Activated naive CD8-positive, alpha-beta T cell treated with anti-CD3 and anti-CD28 coated beads for 36 hours (primary cell): ENCODE results near the gene PGAP3. TPM values are rescaled to one million over a fixed set of nuclear protein-coding genes. Genes with fewer than 3 reads are reported as not detected.
"Not testable (repeated sequence)": the region's sequence is repeated elsewhere in the genome, so short reads cannot be mapped to it uniquely, and the experiment has no call there.

Experiments used
- DNase-seq: peaks from one replicate; pipeline ENCODE4 v3.0.0; 2021
- H3K27ac Mint-ChIP-seq: one replicate; pipeline ENCODE4 v1.8.0; 2022; ENCODE audit warnings: mild to moderate bottlenecking, moderate library complexity, mixed read lengths
- H3K27me3 Mint-ChIP-seq: one replicate; pipeline ENCODE4 v1.8.0; 2022; ENCODE audit warnings: mild to moderate bottlenecking, mixed read lengths
- H3K36me3 Mint-ChIP-seq: one replicate; pipeline ENCODE4 v1.8.0; 2021; ENCODE audit warnings: mild to moderate bottlenecking, mixed read lengths
- H3K4me1 Mint-ChIP-seq: one replicate; pipeline ENCODE4 v1.8.0; 2021; ENCODE audit warnings: mixed read lengths
- H3K4me3 Mint-ChIP-seq: one replicate; pipeline ENCODE4 v1.8.0; 2022; ENCODE audit warnings: mild to moderate bottlenecking, moderate library complexity, mixed read lengths
- H3K9me3 Mint-ChIP-seq: one replicate; pipeline ENCODE4 v1.8.0; 2022; ENCODE audit warnings: mixed read lengths
- total RNA-seq, 2 experiments: library from RNA; stranded (reverse); gene quantifications; one replicate each; pipeline ENCODE4 v1.2.3, GENCODE V29; 2021

PGAP3 gene
- total RNA-seq, 2 experiments from 2014 or later, result 7.8 to 8.9 TPM

GRCh38 chr17:39719563-39720355 is 31.9 kb upstream of the PGAP3 start:
- peaks cover 5% of the 10 kb centered on the region for H3K4me1 Mint-ChIP-seq
- H3K9me3 Mint-ChIP-seq, result no peaks in the 10 kb centered on the region
- H3K27ac Mint-ChIP-seq, result no peak overlapping the region
- no peak for DNase-seq
- H3K4me3 Mint-ChIP-seq, result no peak overlapping the region
- no peaks in the 10 kb centered on the region for H3K36me3 Mint-ChIP-seq
- no peaks in the 10 kb centered on the region for H3K27me3 Mint-ChIP-seq

DNA sequence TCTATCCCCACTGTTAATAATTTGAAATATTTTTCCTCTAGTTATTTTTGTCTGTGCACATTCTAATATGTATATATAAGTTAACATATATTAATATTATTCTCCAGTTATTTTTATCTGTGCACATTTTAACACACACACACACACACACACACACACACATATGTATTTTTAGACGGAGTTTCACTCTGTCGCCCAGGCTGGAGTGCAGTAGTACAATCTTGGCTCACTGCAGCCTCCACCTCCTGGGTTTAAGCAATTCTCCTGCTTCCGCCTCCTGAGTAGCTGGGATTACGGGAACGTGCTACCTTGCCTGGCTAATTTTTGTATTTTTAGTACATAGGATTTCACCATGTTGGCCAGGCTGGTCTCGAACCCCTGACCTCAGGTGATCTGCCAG is 29.8 kb upstream of the PGAP3 start:
- H3K27me3 Mint-ChIP-seq, result no peaks in the 10 kb centered on the region
- H3K9me3 Mint-ChIP-seq, result no peaks in the 10 kb centered on the region
- H3K27ac Mint-ChIP-seq, result no peak overlapping the region
- DNase-seq, result no peak
- no peak overlapping the region for H3K4me3 Mint-ChIP-seq
- H3K4me1 Mint-ChIP-seq, result peaks cover 2% of the 10 kb centered on the region
- H3K36me3 Mint-ChIP-seq, result no peaks in the 10 kb centered on the region

DNA sequence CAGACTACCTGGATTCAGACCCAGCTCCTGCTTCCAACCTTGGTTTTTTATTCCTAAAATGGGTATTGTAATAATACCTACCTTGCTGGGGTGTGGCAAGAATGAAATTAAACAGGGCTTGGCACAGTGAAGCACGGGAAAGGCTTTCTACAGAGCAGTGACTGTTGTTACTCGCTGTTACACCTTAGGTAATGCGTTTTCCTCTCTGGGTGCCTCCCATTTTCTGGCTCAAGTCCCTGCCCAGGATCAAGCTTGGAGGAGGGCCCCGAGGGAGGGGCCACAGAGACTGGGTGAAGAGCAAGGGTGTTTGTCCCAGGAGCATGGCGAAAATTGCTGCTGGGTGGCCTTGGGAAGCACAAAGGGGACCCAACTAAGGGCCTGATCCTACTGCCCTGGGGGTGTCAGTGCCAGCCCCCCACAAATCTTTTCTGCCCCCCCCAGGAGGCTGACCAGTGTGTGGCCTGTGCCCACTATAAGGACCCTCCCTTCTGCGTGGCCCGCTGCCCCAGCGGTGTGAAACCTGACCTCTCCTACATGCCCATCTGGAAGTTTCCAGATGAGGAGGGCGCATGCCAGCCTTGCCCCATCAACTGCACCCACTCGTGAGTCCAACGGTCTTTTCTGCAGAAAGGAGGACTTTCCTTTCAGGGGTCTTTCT is 29.2 kb upstream of the PGAP3 start:
- DNase-seq, result no peak
- Mint-ChIP-seq H3K27me3 (no peaks in the 10 kb centered on the region), H3K4me3 (no peak overlapping the region), H3K27ac (no peak overlapping the region), H3K9me3 (no peaks in the 10 kb centered on the region), H3K4me1 (peaks cover 2% of the 10 kb centered on the region), H3K36me3 (no peaks in the 10 kb centered on the region)

DNA sequence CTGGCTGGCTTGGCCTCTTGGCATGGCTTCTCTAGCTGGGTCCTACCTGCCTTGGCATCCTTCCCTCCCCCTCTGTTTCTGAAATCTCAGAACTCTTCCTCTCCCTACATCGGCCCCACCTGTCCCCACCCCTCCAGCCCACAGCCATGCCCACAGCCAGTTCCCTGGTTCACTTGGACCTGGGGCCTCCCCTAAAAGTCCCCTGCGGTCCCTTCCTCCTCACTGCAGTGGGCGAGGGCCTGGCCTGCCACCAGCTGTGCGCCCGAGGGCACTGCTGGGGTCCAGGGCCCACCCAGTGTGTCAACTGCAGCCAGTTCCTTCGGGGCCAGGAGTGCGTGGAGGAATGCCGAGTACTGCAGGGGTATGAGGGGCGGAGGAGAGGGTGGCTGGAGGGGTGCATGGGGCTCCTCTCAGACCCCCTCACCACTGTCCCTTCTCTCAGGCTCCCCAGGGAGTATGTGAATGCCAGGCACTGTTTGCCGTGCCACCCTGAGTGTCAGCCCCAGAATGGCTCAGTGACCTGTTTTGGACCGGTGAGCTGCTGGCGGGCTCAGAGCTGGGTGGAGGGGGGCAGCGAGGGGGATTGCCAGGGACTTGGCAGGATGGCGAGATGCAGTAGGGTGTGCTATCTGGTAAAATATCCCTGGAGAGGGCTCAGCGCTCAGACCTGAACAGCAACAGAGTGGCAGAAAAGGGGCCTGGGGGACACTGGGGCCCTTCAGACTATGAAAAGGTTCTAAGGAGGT is 28.4 kb upstream of the PGAP3 start:
- H3K9me3 Mint-ChIP-seq, result no peaks in the 10 kb centered on the region
- no peaks in the 10 kb centered on the region for H3K36me3 Mint-ChIP-seq
- no peak overlapping the region for H3K4me3 Mint-ChIP-seq
- H3K27me3 Mint-ChIP-seq, result no peaks in the 10 kb centered on the region
- no peak overlapping the region for H3K27ac Mint-ChIP-seq
- no peak for DNase-seq
- peaks cover 2% of the 10 kb centered on the region for H3K4me1 Mint-ChIP-seq

DNA sequence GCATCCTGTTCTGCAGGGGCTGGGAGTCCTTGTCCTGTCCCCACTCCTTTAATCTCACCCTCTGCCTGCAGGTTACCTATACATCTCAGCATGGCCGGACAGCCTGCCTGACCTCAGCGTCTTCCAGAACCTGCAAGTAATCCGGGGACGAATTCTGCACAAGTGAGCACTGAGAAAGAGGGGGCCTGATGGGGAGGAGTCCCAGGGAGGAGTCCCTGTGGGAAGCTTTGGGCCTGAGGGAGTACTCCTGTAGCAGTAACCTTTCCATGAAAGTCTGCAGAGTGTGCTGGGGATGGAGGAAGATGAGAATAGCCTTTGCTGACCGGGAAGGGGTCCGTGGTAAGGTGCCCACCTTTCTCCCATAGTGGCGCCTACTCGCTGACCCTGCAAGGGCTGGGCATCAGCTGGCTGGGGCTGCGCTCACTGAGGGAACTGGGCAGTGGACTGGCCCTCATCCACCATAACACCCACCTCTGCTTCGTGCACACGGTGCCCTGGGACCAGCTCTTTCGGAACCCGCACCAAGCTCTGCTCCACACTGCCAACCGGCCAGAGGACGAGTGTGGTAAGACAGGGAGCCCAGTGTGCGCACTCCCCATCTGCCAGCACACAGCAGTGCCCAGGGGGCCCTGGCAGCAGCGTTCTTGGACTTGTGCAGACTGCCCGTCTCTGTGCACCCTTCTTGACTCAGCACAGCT is 27.7 kb upstream of the PGAP3 start:
- no peak for DNase-seq
- no peak overlapping the region for H3K4me3 Mint-ChIP-seq
- no peaks in the 10 kb centered on the region for H3K9me3 Mint-ChIP-seq
- no peaks in the 10 kb centered on the region for H3K36me3 Mint-ChIP-seq
- peaks cover 2% of the 10 kb centered on the region for H3K4me1 Mint-ChIP-seq
- H3K27me3 Mint-ChIP-seq, result no peaks in the 10 kb centered on the region
- no peak overlapping the region for H3K27ac Mint-ChIP-seq

- H3K4me3 Mint-ChIP-seq, result no peak overlapping the region
- no peaks in the 10 kb centered on the region for H3K27me3 Mint-ChIP-seq
- no peak overlapping the region for H3K27ac Mint-ChIP-seq
- H3K9me3 Mint-ChIP-seq, result no peaks in the 10 kb centered on the region
- no peaks in the 10 kb centered on the region for H3K4me1 Mint-ChIP-seq
- H3K36me3 Mint-ChIP-seq, result no peaks in the 10 kb centered on the region
- DNase-seq, result no peak
These were observed 26.4 kb upstream of the PGAP3 start for GRCh38 chr17:39714234-39714633.

GRCh38 chr17:39711851-39712250 is 24.0 kb upstream of the PGAP3 start:
- no peaks in the 10 kb centered on the region for H3K27me3 Mint-ChIP-seq
- H3K9me3 Mint-ChIP-seq, result no peaks in the 10 kb centered on the region
- H3K36me3 Mint-ChIP-seq, result no peaks in the 10 kb centered on the region
- peaks cover 6% of the 10 kb centered on the region for H3K4me1 Mint-ChIP-seq
- H3K4me3 Mint-ChIP-seq, result no peak overlapping the region
- no peak for DNase-seq
- no peak overlapping the region for H3K27ac Mint-ChIP-seq

- H3K27ac Mint-ChIP-seq, H3K36me3 Mint-ChIP-seq, H3K4me1 Mint-ChIP-seq, H3K9me3 Mint-ChIP-seq, H3K4me3 Mint-ChIP-seq, DNase-seq, H3K27me3 Mint-ChIP-seq: not testable (repeated sequence)
These were observed 23.2 kb upstream of the PGAP3 start for GRCh38 chr17:39711071-39711470.

- Mint-ChIP-seq H3K9me3 (no peaks in the 10 kb centered on the region), H3K4me3 (no peak overlapping the region), H3K36me3 (no peaks in the 10 kb centered on the region), H3K4me1 (peaks cover 8% of the 10 kb centered on the region), H3K27ac (no peak overlapping the region), H3K27me3 (no peaks in the 10 kb centered on the region)
- no peak for DNase-seq
These were observed 22.4 kb upstream of the PGAP3 start for GRCh38 chr17:39709998-39710964.

DNA sequence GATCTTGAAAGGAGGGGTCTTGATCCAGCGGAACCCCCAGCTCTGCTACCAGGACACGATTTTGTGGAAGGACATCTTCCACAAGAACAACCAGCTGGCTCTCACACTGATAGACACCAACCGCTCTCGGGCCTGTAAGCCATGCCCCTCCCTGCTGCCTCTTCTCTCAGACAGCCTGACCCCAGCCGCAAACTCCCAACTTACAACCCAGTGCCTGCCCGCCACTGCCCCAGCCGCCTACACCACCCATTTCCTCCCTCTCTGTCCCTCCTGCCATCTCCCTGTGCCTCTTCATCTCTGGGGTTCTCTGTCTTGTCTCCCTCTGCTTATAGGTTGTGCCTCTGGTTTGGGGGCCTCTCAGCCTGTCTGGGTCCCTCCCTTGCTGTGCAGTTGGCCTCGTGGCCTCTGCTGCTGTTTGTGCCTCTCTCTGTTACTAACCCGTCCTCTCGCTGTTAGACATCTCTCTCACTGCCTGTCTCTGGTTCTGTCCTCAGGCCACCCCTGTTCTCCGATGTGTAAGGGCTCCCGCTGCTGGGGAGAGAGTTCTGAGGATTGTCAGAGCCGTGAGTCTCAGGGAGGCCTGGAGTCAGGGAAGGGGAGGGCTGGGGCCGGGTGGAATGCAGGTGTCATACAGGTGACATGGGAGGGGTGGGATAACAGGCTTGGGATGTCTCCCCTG is 21.6 kb upstream of the PGAP3 start:
- Mint-ChIP-seq H3K27me3 (no peaks in the 10 kb centered on the region), H3K27ac (no peak overlapping the region), H3K4me1 (peaks cover 8% of the 10 kb centered on the region), H3K36me3 (no peaks in the 10 kb centered on the region), H3K4me3 (no peak overlapping the region), H3K9me3 (no peaks in the 10 kb centered on the region)
- DNase-seq, result no peak

- peaks cover 6% of the 10 kb centered on the region for H3K27me3 Mint-ChIP-seq
- no peaks in the 10 kb centered on the region for H3K9me3 Mint-ChIP-seq
- no peak overlapping the region for H3K4me3 Mint-ChIP-seq
- H3K36me3 Mint-ChIP-seq, result no peaks in the 10 kb centered on the region
- DNase-seq, result no peak
- peak overlapping the region; percentile 58 for H3K27ac Mint-ChIP-seq
- H3K4me1 Mint-ChIP-seq, result peaks cover 10% of the 10 kb centered on the region
These were observed 19.1 kb upstream of the PGAP3 start for GRCh38 chr17:39706921-39707337.

- no peak for DNase-seq
- no peak overlapping the region for H3K4me3 Mint-ChIP-seq
- no peaks in the 10 kb centered on the region for H3K9me3 Mint-ChIP-seq
- H3K27me3 Mint-ChIP-seq, result peaks cover 12% of the 10 kb centered on the region
- no peak overlapping the region for H3K27ac Mint-ChIP-seq
- peaks cover 10% of the 10 kb centered on the region for H3K4me1 Mint-ChIP-seq
- H3K36me3 Mint-ChIP-seq, result no peaks in the 10 kb centered on the region
These were observed 18.5 kb upstream of the PGAP3 start for GRCh38 chr17:39706383-39706782.

DNA sequence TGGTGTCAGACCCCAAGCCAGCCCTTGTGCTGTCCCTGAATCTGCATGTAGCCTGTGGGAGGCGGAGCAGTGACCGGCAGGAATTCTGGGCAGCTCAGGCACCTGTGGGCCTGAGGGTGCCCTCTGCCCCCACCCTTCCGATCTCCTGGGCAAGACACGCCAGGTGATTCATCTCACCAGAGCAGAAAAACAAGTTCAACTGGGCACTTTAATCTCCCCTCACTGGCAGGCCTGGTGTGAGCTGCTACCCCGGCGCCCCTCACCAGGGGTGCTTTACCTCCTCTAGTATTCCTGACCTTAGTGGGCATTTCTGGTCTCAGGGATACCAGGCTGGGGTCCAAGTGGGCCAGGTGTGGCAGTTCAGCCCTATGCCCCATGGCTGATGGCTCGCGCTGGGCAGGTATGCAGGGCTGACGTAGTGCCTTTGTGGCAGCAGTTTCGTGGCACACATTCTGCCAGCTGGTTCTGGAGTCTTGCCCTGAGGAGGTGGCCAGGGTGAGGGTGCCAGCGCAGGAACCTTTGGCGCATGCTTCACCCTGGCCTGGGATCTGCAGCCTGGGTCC is 18.0 kb upstream of the PGAP3 start:
- no peaks in the 10 kb centered on the region for H3K9me3 Mint-ChIP-seq

More for the DNA sequence above, 18.0 kb upstream of the PGAP3 start:
- Mint-ChIP-seq H3K27ac (no peak overlapping the region), H3K4me1 (peaks cover 10% of the 10 kb centered on the region), H3K36me3 (no peaks in the 10 kb centered on the region), H3K4me3 (no peak overlapping the region), H3K27me3 (peaks cover 17% of the 10 kb centered on the region)
- no peak for DNase-seq
